Sigmoid colon (tissue), 4 donors: Measurements from ENCODE around the gene TAP1.

Experiments used
- CTCF ChIP-seq, 4 experiments: fragments of 450-650 bp in 3 of 4; fragments of 200-600 bp in 1 of 4; IDR thresholded peaks; one replicate each; pipeline ENCODE4 v1.5.1; 2016 to 2019; ENCODE audit warnings: antibody characterized with exemption in 4 of 4, mild to moderate bottlenecking in 3 of 4, moderate library complexity in 2 of 4
- POLR2AphosphoS5 ChIP-seq, 4 donors: sonication (generic); formaldehyde crosslinking; IDR thresholded peaks; one replicate each; pipeline ENCODE4 v1.6.1; 2017; ENCODE audit warnings: antibody characterized with exemption in 4 of 4

- TF ChIP-seq CTCF (IDR thresholded peaks at IDR 0.05) (no peak), POLR2AphosphoS5 (IDR thresholded peaks at IDR 0.05) (no peak)
Observed at GRCh38 chr6:32854376-32855178, 1.1 kb upstream of the TAP1 start.
